ENCODE measurements around the gene KDM2A.
"Not testable (repeated sequence)": the region's sequence is repeated elsewhere in the genome, so short reads cannot be mapped to it uniquely, and the experiment has no call there.

Gene KDM2A

GRCh38 chr11:67250059-67251043, 131.3 kb downstream of the KDM2A start:
- H3K36me3 Mint-ChIP-seq = peaks cover 6% of the 10 kb centered on the region
- H3K9me3 Mint-ChIP-seq (ENCODE audit: low read depth) = no peaks in the 10 kb centered on the region
- H3K27ac Mint-ChIP-seq = peak overlapping the region; percentile 66
- H3K4me1 Mint-ChIP-seq (ENCODE audit: low read depth) = peaks cover 48% of the 10 kb centered on the region
- no peak overlapping the region for H3K4me3 Mint-ChIP-seq
- no peaks in the 10 kb centered on the region for H3K27me3 Mint-ChIP-seq

GRCh38 chr11:67251841-67252240, 132.8 kb downstream of the KDM2A start:
- Mint-ChIP-seq H3K27me3 (no peaks in the 10 kb centered on the region), H3K27ac (peak overlapping the region; percentile 29), H3K36me3 (peaks cover 7% of the 10 kb centered on the region), H3K4me3 (no peak overlapping the region), H3K4me1 (ENCODE audit: low read depth) (peaks cover 43% of the 10 kb centered on the region), H3K9me3 (ENCODE audit: low read depth) (no peaks in the 10 kb centered on the region)

DNA sequence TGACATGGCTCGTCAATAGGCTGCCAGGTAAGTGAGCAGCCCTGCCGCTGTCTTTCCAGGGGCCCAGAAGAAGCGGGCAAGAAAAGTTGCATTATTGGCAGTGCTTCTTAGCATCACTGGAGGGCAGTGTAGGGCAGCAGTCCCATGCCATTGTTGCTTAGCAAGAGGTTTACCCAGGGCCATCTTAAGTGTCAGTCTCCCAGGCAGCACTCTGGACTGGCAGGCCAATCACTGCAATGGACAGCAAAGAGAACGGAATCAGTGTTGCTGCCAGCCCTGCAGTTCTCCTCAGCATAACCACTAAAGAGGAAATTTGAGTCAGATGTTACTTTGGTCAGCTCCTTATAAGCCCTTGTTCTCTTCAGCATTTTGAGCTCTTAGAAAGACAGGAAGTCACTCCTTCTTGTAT, 133.8 kb downstream of the KDM2A start:
- Mint-ChIP-seq H3K27me3 (no peaks in the 10 kb centered on the region), H3K4me1 (ENCODE audit: low read depth) (peaks cover 43% of the 10 kb centered on the region), H3K36me3 (peaks cover 7% of the 10 kb centered on the region), H3K9me3 (ENCODE audit: low read depth) (no peaks in the 10 kb centered on the region), H3K27ac (peak overlapping the region; percentile 81), H3K4me3 (no peak overlapping the region)

- H3K4me3 Mint-ChIP-seq = no peak overlapping the region
- no peaks in the 10 kb centered on the region for H3K9me3 Mint-ChIP-seq (ENCODE audit: low read depth)
- peak overlapping the region; percentile 75 for H3K27ac Mint-ChIP-seq
- no peaks in the 10 kb centered on the region for H3K27me3 Mint-ChIP-seq
- peaks cover 7% of the 10 kb centered on the region for H3K36me3 Mint-ChIP-seq
- peaks cover 38% of the 10 kb centered on the region for H3K4me1 Mint-ChIP-seq (ENCODE audit: low read depth)
These were observed 135.0 kb downstream of the KDM2A start for GRCh38 chr11:67253872-67254624.

DNA sequence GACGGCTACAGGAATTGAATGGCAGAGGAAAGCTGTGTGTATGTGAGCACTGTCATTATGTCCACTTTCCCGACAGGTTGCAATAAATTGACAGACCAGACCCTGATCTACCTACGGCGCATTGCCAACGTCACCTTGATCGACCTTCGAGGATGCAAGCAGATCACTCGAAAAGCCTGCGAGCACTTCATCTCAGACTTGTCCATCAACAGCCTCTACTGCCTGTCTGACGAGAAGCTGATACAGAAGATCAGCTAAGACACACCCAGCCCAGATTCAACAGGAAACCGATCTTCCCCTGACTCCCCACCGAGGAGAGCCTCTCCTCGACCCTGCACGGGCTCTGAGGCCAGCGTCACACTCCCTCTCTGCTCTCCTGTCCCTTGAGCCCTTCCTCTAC, 135.7 kb downstream of the KDM2A start:
- no peak overlapping the region for H3K4me3 Mint-ChIP-seq
- peaks cover 7% of the 10 kb centered on the region for H3K36me3 Mint-ChIP-seq
- no peaks in the 10 kb centered on the region for H3K27me3 Mint-ChIP-seq
- peak overlapping the region; percentile 75 for H3K27ac Mint-ChIP-seq
- peaks cover 40% of the 10 kb centered on the region for H3K4me1 Mint-ChIP-seq (ENCODE audit: low read depth)
- H3K9me3 Mint-ChIP-seq (ENCODE audit: low read depth) = no peaks in the 10 kb centered on the region

- Mint-ChIP-seq H3K27ac (no peak overlapping the region), H3K9me3 (ENCODE audit: low read depth) (no peaks in the 10 kb centered on the region), H3K27me3 (no peaks in the 10 kb centered on the region), H3K4me1 (ENCODE audit: low read depth) (peaks cover 41% of the 10 kb centered on the region), H3K36me3 (peaks cover 7% of the 10 kb centered on the region), H3K4me3 (no peak overlapping the region)
These were observed 136.3 kb downstream of the KDM2A start for GRCh38 chr11:67255353-67255752.

DNA sequence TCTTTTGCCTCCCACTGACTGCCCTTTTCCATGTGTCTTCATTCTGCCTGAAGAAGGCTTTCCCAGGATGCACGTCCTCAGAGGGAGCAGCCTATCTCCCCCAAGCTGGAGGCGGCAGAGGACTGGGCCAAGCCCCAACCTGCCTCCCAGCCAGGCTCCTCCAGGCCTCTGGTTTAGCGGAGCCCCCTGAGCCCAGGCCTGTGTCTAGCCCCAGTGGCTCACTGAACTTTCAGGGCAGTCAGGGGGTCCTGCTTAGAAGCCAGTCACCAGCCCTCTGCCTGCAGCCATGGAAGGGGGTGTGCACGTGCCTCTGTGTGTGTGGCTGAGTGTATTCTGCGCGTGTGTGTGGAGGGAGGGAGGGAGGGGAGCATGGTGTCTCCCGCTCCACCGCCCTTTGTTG, 136.8 kb downstream of the KDM2A start:
- Mint-ChIP-seq H3K36me3 (peaks cover 7% of the 10 kb centered on the region), H3K4me1 (ENCODE audit: low read depth) (peaks cover 40% of the 10 kb centered on the region), H3K27ac (no peak overlapping the region), H3K4me3 (no peak overlapping the region), H3K9me3 (ENCODE audit: low read depth) (no peaks in the 10 kb centered on the region), H3K27me3 (no peaks in the 10 kb centered on the region)

DNA sequence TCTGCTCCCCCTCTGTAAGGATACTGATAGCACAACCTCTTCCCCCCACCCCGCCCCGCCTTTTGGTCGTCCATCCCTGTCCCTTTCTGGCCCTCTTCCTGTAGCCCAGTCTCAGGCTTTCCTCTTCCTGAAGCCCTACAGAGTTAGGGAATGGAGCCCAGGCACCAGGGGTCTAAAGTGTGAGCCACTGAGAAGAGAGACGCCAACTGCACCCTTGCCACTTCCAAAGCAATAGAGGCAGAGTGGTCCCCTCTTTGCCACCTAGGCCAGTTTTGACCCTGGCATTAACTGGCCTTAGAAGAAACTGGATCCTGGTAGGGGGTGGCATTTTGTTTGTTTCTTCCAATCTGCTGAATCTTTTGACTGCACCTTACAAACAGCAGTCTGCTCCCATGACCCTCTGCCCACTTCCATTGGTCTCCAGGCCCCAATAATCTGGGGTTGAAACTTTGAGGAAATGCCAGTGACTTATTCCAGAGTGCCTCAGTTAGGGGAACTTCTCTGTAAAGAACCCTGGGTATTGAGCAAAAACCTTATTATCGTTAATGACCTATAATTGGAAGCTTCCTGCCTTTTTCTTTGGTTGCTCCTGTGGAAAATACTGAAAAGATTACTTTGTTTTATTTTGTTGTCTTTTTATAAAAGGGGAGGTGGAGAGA, 137.5 kb downstream of the KDM2A start:
- Mint-ChIP-seq H3K36me3 (peaks cover 7% of the 10 kb centered on the region), H3K4me3 (no peak overlapping the region), H3K27me3 (no peaks in the 10 kb centered on the region), H3K27ac (peak overlapping the region; percentile 46), H3K4me1 (ENCODE audit: low read depth) (peaks cover 43% of the 10 kb centered on the region), H3K9me3 (ENCODE audit: low read depth) (no peaks in the 10 kb centered on the region)

- Mint-ChIP-seq H3K27me3 (no peaks in the 10 kb centered on the region), H3K4me3 (peak overlapping the region; percentile 30), H3K4me1 (ENCODE audit: low read depth) (peaks cover 45% of the 10 kb centered on the region), H3K27ac (no peak overlapping the region), H3K9me3 (ENCODE audit: low read depth) (no peaks in the 10 kb centered on the region), H3K36me3 (peaks cover 3% of the 10 kb centered on the region)
These were observed 141.3 kb downstream of the KDM2A start for GRCh38 chr11:67260406-67260805.

- Mint-ChIP-seq H3K27ac (peak overlapping the region; percentile 46), H3K4me3 (peak overlapping the region; percentile 69), H3K4me1 (ENCODE audit: low read depth) (peaks cover 49% of the 10 kb centered on the region)
- not testable (repeated sequence) for H3K9me3 Mint-ChIP-seq (ENCODE audit: low read depth); H3K36me3 Mint-ChIP-seq; H3K27me3 Mint-ChIP-seq
These were observed 142.0 kb downstream of the KDM2A start for GRCh38 chr11:67260885-67261639.

GRCh38 chr11:67261640-67261945, 142.5 kb downstream of the KDM2A start:
- Mint-ChIP-seq H3K27ac (no peak overlapping the region), H3K9me3 (ENCODE audit: low read depth) (no peaks in the 10 kb centered on the region), H3K4me3 (no peak overlapping the region), H3K27me3 (no peaks in the 10 kb centered on the region), H3K4me1 (ENCODE audit: low read depth) (peaks cover 49% of the 10 kb centered on the region), H3K36me3 (no peaks in the 10 kb centered on the region)

- Mint-ChIP-seq H3K27ac (peak overlapping the region; percentile 72), H3K9me3 (ENCODE audit: low read depth) (no peaks in the 10 kb centered on the region), H3K4me1 (ENCODE audit: low read depth) (peaks cover 49% of the 10 kb centered on the region), H3K4me3 (peak overlapping the region; percentile 79), H3K27me3 (no peaks in the 10 kb centered on the region), H3K36me3 (no peaks in the 10 kb centered on the region)
These were observed 143.1 kb downstream of the KDM2A start for GRCh38 chr11:67261946-67262681.

DNA sequence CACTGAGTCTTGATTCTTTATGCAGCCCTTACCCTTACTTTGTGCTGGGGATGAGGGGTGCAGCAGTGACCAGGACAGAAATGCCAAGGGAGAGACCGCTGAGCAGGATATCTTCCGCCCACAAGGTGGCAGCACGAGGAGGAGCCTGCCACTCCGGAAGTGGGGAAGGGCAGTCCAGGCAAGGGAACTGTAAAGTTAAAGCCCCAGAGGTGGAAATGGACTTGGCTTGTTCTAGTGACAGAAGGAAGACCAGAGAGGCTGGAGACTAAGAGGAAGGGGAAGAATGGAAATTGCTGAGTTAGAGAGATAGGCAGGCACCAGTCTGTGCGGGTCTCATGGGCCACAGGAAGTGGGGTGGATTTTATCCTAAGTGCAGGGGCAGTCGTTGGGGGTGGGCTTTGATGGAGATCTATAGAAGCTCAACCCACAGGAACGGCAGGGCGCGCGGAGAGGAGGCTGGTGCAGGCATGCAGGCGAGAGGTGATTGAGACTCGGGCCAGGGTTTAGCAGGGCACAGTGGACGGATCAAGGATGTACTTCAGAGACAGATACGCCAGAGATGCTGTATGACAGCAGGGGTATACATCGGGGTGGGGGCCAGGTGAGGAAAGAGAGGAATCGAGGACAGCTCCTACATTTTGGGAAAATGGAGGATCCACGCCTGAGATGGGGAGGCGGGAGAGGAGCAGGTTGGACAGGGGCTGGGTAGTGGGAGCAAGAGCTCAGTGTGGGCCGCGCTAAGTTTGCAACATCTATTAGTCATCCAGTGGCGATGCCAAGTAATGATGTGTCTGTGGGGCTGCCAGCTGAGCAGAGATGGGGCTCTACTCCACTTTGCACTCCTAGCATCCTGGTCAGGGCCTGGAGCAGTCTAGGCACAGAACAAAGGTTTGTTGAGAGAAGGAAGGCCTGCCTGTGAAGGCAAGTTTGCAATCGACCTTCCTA, 143.9 kb downstream of the KDM2A start:
- H3K27me3 Mint-ChIP-seq = no peaks in the 10 kb centered on the region
- peak overlapping the region; percentile 75 for H3K27ac Mint-ChIP-seq
- peaks cover 54% of the 10 kb centered on the region for H3K4me1 Mint-ChIP-seq (ENCODE audit: low read depth)
- peaks cover under 1% of the 10 kb centered on the region for H3K36me3 Mint-ChIP-seq
- H3K4me3 Mint-ChIP-seq = peak overlapping the region; percentile 79
- no peaks in the 10 kb centered on the region for H3K9me3 Mint-ChIP-seq (ENCODE audit: low read depth)
